Activated naive CD4-positive, alpha-beta T cell treated with anti-CD3 and anti-CD28 coated beads, Interleukin-2, amount 10 ng/mL, durations not matched to agents 7 days and 5 days (primary cell): Measurements from ENCODE around the gene ARHGAP20.

ENCODE experiments used
- CTCF ChIA-PET: fragments of 350-600 bp; sonication (Branson Sonifier 250); formaldehyde crosslinking; loops from one replicate; lab custom pipeline; 2021; ENCODE audit warnings: antibody characterized with exemption; lab: Charles Lee
- DNase-seq: peaks from one replicate; pipeline ENCODE4 v3.0.0-alpha.2; 2020
- H3K27ac Mint-ChIP-seq: one replicate; pipeline ENCODE4 v1.8.0; 2021; ENCODE audit warnings: mild to moderate bottlenecking, moderate library complexity, mixed read lengths
- H3K27me3 Mint-ChIP-seq: one replicate; pipeline ENCODE4 v1.8.0; 2021; ENCODE audit warnings: mild to moderate bottlenecking, mixed read lengths
- H3K36me3 Mint-ChIP-seq: one replicate; pipeline ENCODE4 v1.8.0; 2021; ENCODE audit warnings: mixed read lengths
- H3K4me1 Mint-ChIP-seq: one replicate; pipeline ENCODE4 v1.8.0; 2021; ENCODE audit warnings: mixed read lengths
- H3K4me3 Mint-ChIP-seq: one replicate; pipeline ENCODE4 v1.8.0; 2021; ENCODE audit warnings: mild to moderate bottlenecking, moderate library complexity, mixed read lengths
- H3K9me3 Mint-ChIP-seq: one replicate; pipeline ENCODE4 v1.8.0; 2021; ENCODE audit warnings: mixed read lengths

The ARHGAP20 gene

DNA sequence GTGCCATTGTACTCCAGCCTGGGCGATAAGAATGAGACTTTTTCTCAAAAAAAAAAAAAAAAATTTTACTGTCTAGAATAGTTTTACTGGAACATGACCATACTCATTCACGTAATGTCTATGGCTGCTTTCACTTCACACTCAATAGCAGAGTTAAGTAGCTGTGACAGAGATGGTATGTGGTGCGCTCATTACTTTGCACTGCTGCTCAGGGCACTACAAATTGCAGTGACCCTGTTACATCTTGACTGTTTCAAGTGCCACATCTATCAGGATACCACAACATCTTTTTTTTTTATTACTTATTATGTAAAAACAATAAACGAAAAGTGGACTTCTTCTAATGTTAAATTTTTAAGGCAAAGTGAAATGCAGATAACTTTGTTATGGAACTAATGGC lies 110.3 kb downstream of the ARHGAP20 start:
- Mint-ChIP-seq H3K27ac (no peak overlapping the region), H3K4me1 (no peaks in the 10 kb centered on the region), H3K27me3 (no peaks in the 10 kb centered on the region), H3K9me3 (no peaks in the 10 kb centered on the region), H3K4me3 (no peak overlapping the region), H3K36me3 (no peaks in the 10 kb centered on the region)
- CTCF ChIA-PET, result no interaction called here
- no peak for DNase-seq

DNA sequence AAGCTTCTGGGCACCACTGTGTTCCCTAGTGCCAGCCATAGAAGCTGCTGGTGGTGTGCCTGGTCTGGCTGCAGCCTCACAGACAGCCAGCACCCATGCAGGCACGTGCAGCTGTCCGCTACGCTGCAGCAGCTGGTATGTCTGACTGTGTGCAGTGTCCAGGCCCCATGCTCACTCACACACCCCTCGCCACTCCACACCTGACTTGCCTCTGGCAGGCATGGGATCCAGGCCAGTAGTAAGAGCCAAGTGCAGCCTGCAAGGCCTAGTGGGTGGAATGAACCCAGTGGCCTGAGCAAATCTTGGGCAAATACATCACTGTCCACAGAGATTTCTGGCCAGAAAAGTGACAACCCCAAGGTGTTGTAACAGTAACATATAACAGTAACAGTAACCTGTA lies 111.9 kb downstream of the ARHGAP20 start:
- H3K9me3 Mint-ChIP-seq, result no peaks in the 10 kb centered on the region
- H3K4me3 Mint-ChIP-seq, result no peak overlapping the region
- CTCF ChIA-PET, result interaction anchor here (0.7 kb wide), 1 partner anchor 20 kb away, joined by 3 read pairs; no protein-coding TSS in a partner anchor
- DNase-seq, result no peak
- H3K36me3 Mint-ChIP-seq, result no peaks in the 10 kb centered on the region
- H3K27ac Mint-ChIP-seq, result no peak overlapping the region
- no peaks in the 10 kb centered on the region for H3K27me3 Mint-ChIP-seq
- no peaks in the 10 kb centered on the region for H3K4me1 Mint-ChIP-seq

DNA sequence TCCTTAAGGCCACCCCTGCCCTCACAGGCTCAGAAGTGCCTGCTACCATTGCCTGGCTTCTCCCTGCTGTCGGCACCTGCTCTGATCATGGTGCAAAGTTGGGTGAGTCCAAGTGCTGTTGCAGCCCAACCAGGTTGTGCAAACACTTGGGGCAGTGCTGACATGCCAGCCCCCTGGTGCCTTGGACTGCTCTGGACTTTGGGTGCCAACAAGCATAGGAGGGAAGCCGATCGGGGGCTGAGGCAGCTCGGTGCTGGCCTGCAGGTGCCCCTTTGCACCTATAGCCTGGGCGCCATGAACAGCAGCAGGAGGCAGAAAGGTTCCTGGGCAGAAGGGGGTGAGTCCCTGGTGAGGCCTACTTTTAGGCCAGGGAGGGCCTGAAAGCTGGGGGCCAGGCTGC lies 113.0 kb downstream of the ARHGAP20 start:
- no peaks in the 10 kb centered on the region for H3K9me3 Mint-ChIP-seq
- H3K27me3 Mint-ChIP-seq, result no peaks in the 10 kb centered on the region
- H3K4me3 Mint-ChIP-seq, result no peak overlapping the region

DNA sequence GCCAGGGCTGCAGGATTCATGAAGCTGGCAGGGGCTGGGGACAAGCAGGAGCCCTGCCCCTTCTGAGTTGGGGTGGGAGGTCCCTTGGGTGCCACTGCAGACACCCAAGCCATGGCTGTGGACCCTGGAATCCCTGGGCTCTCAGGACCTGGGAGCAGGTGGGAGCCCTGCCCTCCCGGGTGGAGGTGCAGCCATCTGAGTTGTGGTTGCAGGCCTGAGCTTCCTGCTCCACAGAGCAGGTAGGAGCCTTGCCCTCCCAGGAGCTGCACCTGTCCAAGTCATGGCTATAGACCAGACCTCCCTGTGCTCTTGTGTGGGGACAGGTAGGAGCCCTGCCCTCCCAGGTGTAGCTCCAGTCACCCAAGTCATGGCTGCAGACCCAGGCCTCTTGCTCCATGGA lies 113.5 kb downstream of the ARHGAP20 start:
- Mint-ChIP-seq H3K4me1 (no peaks in the 10 kb centered on the region), H3K27me3 (no peaks in the 10 kb centered on the region), H3K27ac (no peak overlapping the region), H3K36me3 (no peaks in the 10 kb centered on the region), H3K9me3 (no peaks in the 10 kb centered on the region), H3K4me3 (no peak overlapping the region)
- DNase-seq, result no peak
- CTCF ChIA-PET, result interaction anchor here (0.5 kb wide), 1 partner anchor 630 kb away, joined by 3 read pairs; no protein-coding TSS in a partner anchor

More for the DNA sequence above, 113.0 kb downstream of the ARHGAP20 start:
- DNase-seq, result no peak
- Mint-ChIP-seq H3K27ac (no peak overlapping the region), H3K4me1 (no peaks in the 10 kb centered on the region), H3K36me3 (no peaks in the 10 kb centered on the region)
- CTCF ChIA-PET, result no interaction called here

DNA sequence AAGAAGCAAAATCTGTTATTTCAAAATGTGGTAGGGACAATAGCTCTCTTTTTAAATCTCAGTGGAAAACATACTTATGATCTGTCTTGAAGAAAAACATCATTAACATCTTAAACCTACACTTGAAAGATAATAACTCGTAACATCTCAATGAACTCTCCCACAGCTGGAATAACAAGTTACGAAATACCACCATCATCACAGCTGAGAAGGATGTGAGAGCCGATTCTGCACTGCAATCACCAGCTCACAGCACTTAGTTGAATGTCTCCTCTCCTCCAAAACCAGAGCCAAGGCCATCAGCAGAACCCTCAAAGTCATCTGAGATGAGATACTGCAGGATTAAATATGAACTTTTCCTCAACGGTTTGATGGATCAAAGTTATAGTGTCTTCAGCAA lies 124.3 kb downstream of the ARHGAP20 start:
- CTCF ChIA-PET, result no interaction called here
- no peak for DNase-seq
- Mint-ChIP-seq H3K9me3 (no peaks in the 10 kb centered on the region), H3K36me3 (no peaks in the 10 kb centered on the region), H3K4me1 (no peaks in the 10 kb centered on the region), H3K4me3 (no peak overlapping the region), H3K27me3 (no peaks in the 10 kb centered on the region), H3K27ac (no peak overlapping the region)

DNA sequence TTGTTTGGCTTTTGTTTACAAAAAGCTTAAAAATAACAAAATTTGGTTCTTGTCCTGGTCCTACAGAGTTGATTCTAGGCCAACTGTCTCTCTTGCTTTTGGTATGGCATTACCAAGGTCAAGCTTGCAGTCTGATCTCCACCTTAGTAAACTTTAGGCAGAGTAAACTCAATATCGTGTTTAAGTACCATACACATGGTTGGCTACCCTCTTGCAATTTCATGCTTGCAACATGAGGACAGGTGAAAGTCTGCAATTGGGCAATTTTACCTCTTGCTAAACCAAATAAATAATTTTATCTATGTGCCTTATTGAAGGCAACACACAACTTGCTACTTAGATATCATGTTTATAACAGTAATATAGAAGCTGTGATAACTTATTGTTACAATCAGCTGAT lies 125.1 kb downstream of the ARHGAP20 start:
- Mint-ChIP-seq H3K4me1 (no peaks in the 10 kb centered on the region), H3K4me3 (no peak overlapping the region), H3K36me3 (no peaks in the 10 kb centered on the region), H3K27ac (no peak overlapping the region), H3K9me3 (no peaks in the 10 kb centered on the region), H3K27me3 (no peaks in the 10 kb centered on the region)
- DNase-seq, result no peak
- CTCF ChIA-PET, result no interaction called here

DNA sequence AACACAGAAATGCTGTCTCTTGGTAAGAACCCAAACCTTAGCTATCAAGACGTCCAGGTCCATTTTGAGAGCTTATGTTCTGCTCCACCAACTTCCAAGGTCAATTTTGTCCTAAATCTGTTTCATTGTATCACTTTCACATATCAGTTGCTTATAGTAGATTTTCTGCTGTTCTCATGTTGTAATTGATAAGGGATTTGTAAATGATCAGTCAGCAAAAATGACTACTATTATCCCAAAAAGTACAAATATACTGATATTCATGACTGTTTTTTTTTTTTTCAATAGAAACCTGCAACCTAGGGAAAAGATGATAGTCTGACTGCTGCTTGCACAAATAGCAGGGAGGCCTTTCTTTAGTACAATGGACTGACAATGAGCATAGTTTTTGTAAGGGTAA lies 128.1 kb downstream of the ARHGAP20 start:
- DNase-seq, result no peak
- Mint-ChIP-seq H3K9me3 (no peaks in the 10 kb centered on the region), H3K4me3 (no peak overlapping the region), H3K36me3 (no peaks in the 10 kb centered on the region), H3K27ac (no peak overlapping the region), H3K4me1 (no peaks in the 10 kb centered on the region), H3K27me3 (no peaks in the 10 kb centered on the region)
- CTCF ChIA-PET, result no interaction called here

DNA sequence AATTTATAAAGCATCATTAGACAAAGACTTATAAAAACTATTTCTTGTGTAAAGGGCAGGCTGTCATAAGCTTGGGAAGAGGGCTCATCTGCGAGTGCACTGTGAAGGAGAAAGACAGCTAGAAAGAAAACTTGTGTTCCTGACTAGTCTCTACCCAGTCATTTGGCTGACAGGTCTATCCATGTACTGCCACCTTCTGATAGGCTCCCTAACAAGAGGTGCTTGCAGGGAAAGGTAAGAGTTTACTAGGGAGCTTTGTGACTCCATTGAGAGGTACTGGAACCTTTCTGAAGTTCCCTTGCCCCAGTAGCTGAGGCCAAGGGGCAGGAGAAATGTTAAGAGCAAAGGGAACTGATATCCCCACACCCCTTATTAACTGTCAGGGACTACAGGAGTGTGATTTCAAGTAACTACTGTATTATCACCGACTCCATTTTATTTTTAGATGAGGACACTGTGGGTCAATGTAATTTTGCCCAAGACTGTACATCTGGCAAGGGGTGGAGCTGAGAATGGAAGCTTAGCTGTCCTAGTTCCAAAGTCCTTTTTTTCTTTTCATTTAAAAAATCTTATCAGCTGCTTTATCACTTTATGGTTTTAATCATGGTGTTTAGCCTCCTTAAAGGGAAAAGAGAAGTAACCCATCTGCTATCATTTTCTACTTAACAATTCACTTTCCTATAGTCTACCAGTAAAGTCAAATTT lies 129.4 kb downstream of the ARHGAP20 start:
- Mint-ChIP-seq H3K27me3 (no peaks in the 10 kb centered on the region), H3K9me3 (no peaks in the 10 kb centered on the region), H3K36me3 (no peaks in the 10 kb centered on the region), H3K4me1 (no peaks in the 10 kb centered on the region), H3K27ac (no peak overlapping the region), H3K4me3 (no peak overlapping the region)
- DNase-seq, result no peak
- CTCF ChIA-PET, result no interaction called here

DNA sequence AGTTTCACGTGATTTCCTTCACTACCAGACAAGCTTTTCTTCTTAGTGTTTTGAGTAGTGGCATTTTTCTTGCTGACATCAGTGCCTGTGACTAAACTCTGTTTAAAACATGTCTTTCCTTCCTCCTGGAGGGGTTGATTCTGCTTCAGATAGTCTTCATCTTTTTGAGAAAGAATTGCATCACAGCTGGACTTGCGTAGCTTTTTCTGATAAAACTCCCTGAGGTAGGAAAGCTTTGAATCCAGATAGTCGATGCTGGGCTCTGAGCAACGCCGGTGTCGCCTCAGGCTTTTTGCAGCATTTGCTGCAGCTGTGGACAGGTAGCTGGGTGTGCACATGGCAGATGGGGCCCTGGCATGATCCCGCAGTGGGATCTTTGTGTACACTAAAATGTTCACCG lies 131.7 kb downstream of the ARHGAP20 start:
- CTCF ChIA-PET, result interaction anchor here (1.0 kb wide), 1 partner anchor 19 kb away, joined by 3 read pairs; no protein-coding TSS in a partner anchor
- DNase-seq, result no peak
- Mint-ChIP-seq H3K27me3 (no peaks in the 10 kb centered on the region), H3K4me3 (no peak overlapping the region), H3K27ac (no peak overlapping the region), H3K36me3 (no peaks in the 10 kb centered on the region), H3K9me3 (no peaks in the 10 kb centered on the region), H3K4me1 (no peaks in the 10 kb centered on the region)

DNA sequence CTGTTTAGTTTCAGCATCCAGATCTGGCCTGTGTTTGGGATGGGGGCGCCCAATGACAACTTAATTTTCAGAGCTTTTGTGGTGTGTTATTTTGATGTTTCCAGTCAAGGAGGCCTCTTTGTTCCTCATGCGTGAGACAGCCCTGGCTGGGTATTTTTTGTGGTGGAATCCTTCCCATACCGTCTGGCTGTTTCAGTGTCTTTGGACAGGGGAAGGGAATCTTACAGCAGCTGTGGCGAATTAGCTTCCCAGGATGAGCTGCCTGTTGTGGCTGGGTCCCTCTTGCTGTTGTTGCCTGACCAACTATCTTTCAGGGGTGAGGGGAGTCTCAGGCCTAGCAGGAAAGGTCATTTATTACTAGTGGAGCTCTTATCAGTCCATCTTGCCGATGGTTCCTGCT lies 138.8 kb downstream of the ARHGAP20 start:
- Mint-ChIP-seq H3K27ac (no peak overlapping the region), H3K4me1 (no peaks in the 10 kb centered on the region), H3K9me3 (no peaks in the 10 kb centered on the region), H3K36me3 (no peaks in the 10 kb centered on the region), H3K4me3 (no peak overlapping the region), H3K27me3 (peaks cover 4% of the 10 kb centered on the region)
- DNase-seq, result no peak
- CTCF ChIA-PET, result no interaction called here

DNA sequence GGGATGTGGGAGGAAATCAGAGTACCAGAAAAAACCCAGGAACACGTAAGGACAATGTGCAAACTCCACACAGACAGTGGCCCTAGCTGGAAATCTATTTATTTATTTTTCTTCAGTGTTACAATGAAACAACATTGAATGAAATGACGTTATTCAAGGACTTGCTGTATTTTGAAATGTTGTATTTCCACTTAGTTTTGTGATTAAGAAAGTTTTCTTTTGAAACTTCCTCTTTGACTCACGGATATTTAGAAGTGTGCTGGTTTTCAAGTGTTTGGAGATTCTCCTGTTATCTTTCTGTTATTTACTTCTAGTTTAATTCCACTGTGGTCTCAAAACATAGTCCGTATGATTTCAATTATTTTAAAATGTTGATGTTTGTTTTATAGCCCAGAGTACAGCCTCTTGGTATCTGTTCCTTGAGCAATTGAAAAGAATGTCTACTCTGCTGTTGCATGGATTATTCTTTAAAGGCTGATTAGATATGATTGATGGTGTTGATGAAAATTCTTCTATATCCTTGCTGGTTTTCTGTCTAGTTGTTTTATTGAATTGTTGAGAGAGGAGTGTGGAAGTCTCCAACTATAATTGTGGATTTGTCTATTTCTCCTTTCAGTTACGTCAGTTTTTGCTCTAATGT lies 141.0 kb downstream of the ARHGAP20 start:
- H3K36me3 Mint-ChIP-seq, result no peaks in the 10 kb centered on the region
- CTCF ChIA-PET, result no interaction called here
- H3K27me3 Mint-ChIP-seq, result peaks cover 8% of the 10 kb centered on the region
- no peaks in the 10 kb centered on the region for H3K9me3 Mint-ChIP-seq
- no peak for DNase-seq
- H3K27ac Mint-ChIP-seq, result no peak overlapping the region
- H3K4me1 Mint-ChIP-seq, result no peaks in the 10 kb centered on the region
- H3K4me3 Mint-ChIP-seq, result no peak overlapping the region

DNA sequence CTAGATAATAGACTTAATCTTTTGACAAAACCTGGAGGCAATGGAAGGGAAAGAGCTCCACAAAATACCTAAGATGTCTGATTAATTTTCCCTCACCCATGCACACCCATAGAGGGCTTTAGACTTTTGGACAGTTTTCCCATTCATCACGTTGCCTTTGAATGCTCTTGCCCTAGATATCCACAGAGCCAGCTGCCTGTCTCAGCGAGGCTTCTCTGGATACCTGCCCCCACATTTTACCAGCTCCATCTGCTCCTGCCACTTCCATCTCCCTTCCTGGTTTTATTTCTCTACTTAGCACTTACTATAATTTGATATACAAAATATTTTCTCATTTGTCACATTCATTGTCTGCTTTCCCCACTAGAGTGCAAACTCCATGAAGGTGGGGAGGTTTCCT lies 145.7 kb downstream of the ARHGAP20 start:
- H3K4me3 Mint-ChIP-seq, result no peak overlapping the region
- H3K36me3 Mint-ChIP-seq, result no peaks in the 10 kb centered on the region
- no peak overlapping the region for H3K27ac Mint-ChIP-seq
- peaks cover 7% of the 10 kb centered on the region for H3K27me3 Mint-ChIP-seq
- no peaks in the 10 kb centered on the region for H3K9me3 Mint-ChIP-seq
- DNase-seq, result no peak
- H3K4me1 Mint-ChIP-seq, result no peaks in the 10 kb centered on the region
- CTCF ChIA-PET, result no interaction called here

DNA sequence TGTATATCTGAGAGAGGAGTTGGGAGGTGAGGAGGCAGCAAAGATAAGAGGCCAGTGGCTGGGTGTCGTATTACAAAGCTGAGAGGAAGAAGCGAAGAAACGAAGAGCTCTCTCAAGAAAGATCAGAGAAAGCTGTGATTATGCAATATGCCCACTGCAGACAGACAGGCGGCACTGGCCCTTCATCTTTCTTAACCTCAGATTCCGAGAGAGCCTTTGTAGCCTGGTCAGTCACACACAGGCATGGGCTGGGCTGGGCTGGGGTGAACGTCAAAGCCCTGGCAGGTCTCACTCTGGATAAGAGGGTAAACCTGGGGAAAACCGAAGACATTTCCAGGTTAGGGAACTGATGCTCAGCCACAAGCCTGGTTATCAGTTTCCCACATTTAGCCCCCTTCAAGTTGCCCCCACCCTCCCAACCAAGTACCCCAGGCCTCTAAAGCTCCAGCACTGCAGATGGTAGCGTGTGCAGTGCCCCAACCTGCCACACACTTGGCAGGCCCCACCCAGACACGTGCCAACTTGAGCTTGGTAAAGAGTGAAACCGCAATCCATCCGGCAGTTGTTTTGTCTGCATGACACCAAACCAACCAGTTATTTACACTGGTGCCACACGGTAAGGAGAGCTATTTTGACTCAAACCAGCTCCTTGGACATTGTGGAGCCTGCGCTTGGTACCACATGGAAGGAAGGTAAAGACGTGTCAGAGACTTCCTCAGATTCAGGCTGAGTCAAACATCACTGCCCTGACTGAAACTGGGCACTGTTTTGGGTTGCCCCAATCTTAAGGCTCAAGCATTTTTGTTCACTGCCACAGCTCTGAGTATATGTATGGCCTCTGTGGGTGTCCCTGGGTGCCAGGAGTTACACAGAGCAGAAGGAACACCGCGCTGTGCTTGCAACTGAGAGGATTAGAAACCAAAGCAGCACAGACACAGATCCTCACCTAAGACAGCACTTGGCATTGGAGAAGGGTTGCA lies 146.6 kb downstream of the ARHGAP20 start:
- CTCF ChIA-PET, result no interaction called here
- no peaks in the 10 kb centered on the region for H3K9me3 Mint-ChIP-seq
- no peaks in the 10 kb centered on the region for H3K4me1 Mint-ChIP-seq
- no peak overlapping the region for H3K27ac Mint-ChIP-seq
- DNase-seq, result no peak
- H3K4me3 Mint-ChIP-seq, result no peak overlapping the region
- peaks cover 7% of the 10 kb centered on the region for H3K27me3 Mint-ChIP-seq
- no peaks in the 10 kb centered on the region for H3K36me3 Mint-ChIP-seq

DNA sequence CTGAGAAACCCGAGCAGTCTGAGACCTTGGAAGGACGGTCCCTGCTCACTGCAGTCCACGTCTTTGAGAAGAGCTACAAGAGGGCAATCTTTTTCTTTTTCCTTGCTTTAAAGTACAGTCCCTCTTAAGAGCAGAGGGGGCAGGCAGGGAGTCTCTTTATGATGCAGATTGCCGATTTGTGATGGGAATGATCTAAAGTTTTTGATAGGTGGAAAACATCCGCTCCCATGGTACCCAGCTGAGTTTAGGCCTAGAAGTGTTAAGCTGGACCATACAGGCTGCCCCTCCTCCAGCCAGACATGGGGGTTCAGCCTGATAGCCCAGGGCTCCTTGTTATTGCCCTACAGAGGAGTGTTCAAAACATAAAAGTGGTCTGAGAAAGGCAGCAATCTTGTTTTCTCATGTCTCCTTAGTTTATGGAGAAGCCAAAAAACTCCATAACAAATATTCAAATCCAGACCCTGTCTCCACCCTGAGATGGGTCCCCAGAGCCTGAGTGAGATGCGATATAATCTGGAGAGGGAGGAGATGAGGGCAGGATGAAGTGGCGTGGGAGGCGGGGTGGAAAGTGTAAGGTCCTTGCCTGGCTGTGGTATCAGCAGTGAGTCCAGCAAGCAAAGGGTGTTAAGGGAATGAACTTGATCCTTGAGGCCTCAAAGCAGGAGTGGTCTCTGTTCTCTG lies 147.4 kb downstream of the ARHGAP20 start:
- peaks cover 7% of the 10 kb centered on the region for H3K27me3 Mint-ChIP-seq
- no peaks in the 10 kb centered on the region for H3K4me1 Mint-ChIP-seq
- H3K9me3 Mint-ChIP-seq, result no peaks in the 10 kb centered on the region
- no peak overlapping the region for H3K4me3 Mint-ChIP-seq
- no peak for DNase-seq
- H3K36me3 Mint-ChIP-seq, result no peaks in the 10 kb centered on the region
- H3K27ac Mint-ChIP-seq, result no peak overlapping the region
- CTCF ChIA-PET, result no interaction called here
